Neural crest cell (in vitro differentiated cells): Measurements from ENCODE around the gene TMEM72. TPM values are rescaled to one million over a fixed set of nuclear protein-coding genes. Genes with fewer than 3 reads are reported as not detected.
A peak's percentile ranks its signal among the peaks of the same experiment; 100 is the strongest.

ENCODE experiments used
- DNase-seq: peaks from one replicate; pipeline ENCODE4 v3.0.0; 2021; ENCODE audit warnings: low read depth, mixed read lengths, low spot score
- H3K27ac Mint-ChIP-seq: one replicate; pipeline ENCODE4 v1.8.0; 2021; ENCODE audit warnings: mild to moderate bottlenecking, mixed read lengths; ENCODE audit not compliant: unreplicated experiment
- H3K27me3 Mint-ChIP-seq: 2 replicates; pipeline ENCODE4 v1.8.0; 2021; ENCODE audit warnings: low read depth, mild to moderate bottlenecking, mixed read lengths
- H3K36me3 Mint-ChIP-seq: 2 replicates; pipeline ENCODE4 v1.8.0; 2021; ENCODE audit warnings: low read depth, mild to moderate bottlenecking, mixed read lengths
- H3K4me1 Mint-ChIP-seq: 2 replicates; pipeline ENCODE4 v1.8.0; 2021; ENCODE audit warnings: mixed read lengths
- H3K4me3 Mint-ChIP-seq: one replicate; pipeline ENCODE4 v1.8.0; 2021; ENCODE audit warnings: mild to moderate bottlenecking, mixed read lengths
- H3K9me3 Mint-ChIP-seq: 2 replicates; pipeline ENCODE4 v1.8.0; 2021; ENCODE audit warnings: mixed read lengths
- total RNA-seq: library from RNA; stranded (reverse); gene quantifications from 2 replicates; pipeline ENCODE4 v1.2.1, GENCODE V29; 2021
- TF ChIP-seq, protein P1 (sequence below): fragments of 200-600 bp; sonication (generic); conservative IDR thresholded peaks from 2 replicates; pipeline ENCODE4 v1.5.0; 2021; ENCODE audit warnings: antibody characterized with exemption, mild to moderate bottlenecking

TMEM72 gene
- total RNA-seq, 1 donor from 2014 or later, result not detected

DNA sequence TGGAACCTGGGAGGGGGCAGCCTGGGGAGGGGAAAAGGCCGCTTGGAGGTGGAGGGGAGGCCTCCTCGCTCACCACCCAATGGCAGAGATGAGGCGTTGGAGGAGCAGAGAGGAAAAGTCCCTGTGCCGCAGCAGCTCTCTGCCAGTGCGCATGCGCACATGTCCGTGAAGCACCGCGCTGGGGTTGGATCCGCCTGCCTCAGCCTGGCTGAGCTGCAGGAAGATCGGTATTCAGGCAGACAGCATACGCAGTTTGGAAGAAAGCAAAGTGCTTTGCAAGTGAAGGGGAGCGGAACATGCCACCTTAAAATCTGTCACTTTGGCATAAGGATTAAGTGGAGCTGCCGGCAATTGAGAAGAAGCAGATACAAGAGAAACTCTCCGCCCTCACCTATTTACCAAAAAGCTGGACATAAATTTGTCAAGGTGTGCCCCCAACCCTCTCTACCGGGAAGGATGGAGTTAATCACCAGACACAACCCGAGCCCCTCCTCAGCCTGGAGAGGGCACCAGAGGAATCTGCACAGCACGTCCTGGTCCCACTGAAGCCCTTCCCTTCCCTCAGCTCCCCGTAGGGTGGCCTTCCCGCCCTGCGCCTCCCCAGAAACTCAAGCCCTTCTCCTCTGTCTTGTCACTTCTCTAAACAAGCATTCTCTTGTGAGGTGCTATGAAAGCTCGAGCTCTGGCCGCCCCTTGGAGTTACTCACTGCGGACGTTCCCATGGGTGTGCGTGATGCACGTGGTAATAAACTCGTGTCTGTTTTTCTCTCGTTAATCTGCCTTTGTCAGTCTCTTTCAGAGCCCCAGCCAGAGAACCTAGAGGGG, 32.2 kb upstream of the TMEM72 start:
- H3K36me3 Mint-ChIP-seq, result no peaks in the 10 kb centered on the region
- no peak overlapping the region for H3K27ac Mint-ChIP-seq
- no peaks in the 10 kb centered on the region for H3K9me3 Mint-ChIP-seq
- peak; percentile 79 for DNase-seq
- H3K27me3 Mint-ChIP-seq, result peaks cover 2% of the 10 kb centered on the region
- peak overlapping the region; percentile 86 for H3K4me3 Mint-ChIP-seq
- H3K4me1 Mint-ChIP-seq, result peaks cover 27% of the 10 kb centered on the region
- TF ChIP-seq, protein P1, sequence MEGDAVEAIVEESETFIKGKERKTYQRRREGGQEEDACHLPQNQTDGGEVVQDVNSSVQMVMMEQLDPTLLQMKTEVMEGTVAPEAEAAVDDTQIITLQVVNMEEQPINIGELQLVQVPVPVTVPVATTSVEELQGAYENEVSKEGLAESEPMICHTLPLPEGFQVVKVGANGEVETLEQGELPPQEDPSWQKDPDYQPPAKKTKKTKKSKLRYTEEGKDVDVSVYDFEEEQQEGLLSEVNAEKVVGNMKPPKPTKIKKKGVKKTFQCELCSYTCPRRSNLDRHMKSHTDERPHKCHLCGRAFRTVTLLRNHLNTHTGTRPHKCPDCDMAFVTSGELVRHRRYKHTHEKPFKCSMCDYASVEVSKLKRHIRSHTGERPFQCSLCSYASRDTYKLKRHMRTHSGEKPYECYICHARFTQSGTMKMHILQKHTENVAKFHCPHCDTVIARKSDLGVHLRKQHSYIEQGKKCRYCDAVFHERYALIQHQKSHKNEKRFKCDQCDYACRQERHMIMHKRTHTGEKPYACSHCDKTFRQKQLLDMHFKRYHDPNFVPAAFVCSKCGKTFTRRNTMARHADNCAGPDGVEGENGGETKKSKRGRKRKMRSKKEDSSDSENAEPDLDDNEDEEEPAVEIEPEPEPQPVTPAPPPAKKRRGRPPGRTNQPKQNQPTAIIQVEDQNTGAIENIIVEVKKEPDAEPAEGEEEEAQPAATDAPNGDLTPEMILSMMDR, result peak; percentile 47

- H3K27ac Mint-ChIP-seq, result no peak overlapping the region
- no peaks in the 10 kb centered on the region for H3K9me3 Mint-ChIP-seq
- DNase-seq, result no peak
- H3K4me3 Mint-ChIP-seq, result peak overlapping the region; percentile 86
- H3K27me3 Mint-ChIP-seq, result peaks cover 2% of the 10 kb centered on the region
- TF ChIP-seq, protein P1, result no peak
- peaks cover 30% of the 10 kb centered on the region for H3K4me1 Mint-ChIP-seq
- H3K36me3 Mint-ChIP-seq, result no peaks in the 10 kb centered on the region
Measured at GRCh38 chr10:44879531-44879899, 31.6 kb upstream of the TMEM72 start.

DNA sequence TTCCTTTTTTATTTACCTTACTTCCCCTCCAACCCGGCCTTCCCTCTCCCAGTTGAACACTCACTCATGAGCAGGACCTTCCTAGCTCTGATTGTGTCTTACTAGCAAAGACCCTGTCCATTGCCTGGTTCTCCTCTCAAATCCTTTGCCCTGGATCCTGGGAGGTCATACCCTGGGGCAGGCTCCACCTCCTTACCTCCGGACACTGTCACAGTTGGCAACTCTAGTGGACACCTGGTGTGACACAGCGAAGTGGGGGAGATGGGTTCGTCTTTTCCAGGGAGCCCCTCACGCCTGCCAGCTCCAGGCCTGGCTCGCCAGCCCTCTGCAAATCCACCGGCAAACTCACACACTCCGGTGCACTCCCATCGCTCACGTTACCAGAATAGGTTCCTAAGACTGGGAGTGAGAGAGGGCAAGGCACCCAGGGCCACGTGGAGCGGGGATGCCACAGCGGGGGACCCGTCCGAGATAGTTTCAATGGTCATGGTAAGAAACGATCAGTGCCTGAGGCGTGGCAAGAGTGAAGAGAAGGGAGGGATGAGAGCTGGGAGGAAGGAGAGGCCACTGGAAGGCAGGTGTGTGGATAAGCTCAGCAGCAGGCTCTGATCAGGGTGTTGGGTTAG, 30.9 kb upstream of the TMEM72 start:
- Mint-ChIP-seq H3K4me3 (peak overlapping the region; percentile 31), H3K27ac (no peak overlapping the region), H3K27me3 (peaks cover 2% of the 10 kb centered on the region), H3K9me3 (no peaks in the 10 kb centered on the region), H3K4me1 (peaks cover 37% of the 10 kb centered on the region), H3K36me3 (no peaks in the 10 kb centered on the region)
- TF ChIP-seq, protein P1, result no peak
- no peak for DNase-seq

DNA sequence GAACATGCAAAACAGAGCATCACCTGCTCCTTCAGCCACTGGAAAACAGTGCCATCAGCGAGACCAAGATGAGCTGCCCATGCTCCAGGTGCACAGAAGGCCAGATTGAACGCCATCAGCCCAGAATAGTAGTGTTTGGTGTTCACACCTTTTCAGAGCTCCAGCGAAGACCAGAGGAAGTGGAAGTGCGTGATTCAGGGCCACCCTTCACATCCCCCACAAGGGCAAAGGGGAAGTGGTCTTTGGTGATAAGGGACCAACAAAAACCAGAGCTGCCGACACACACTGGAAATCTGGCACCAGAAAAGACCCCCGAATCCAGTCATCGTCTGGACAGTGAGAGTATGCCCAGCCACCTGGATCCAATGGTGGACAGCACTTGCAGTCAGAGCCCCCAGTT, 29.5 kb upstream of the TMEM72 start:
- no peaks in the 10 kb centered on the region for H3K36me3 Mint-ChIP-seq
- peaks cover 50% of the 10 kb centered on the region for H3K4me1 Mint-ChIP-seq
- peaks cover 2% of the 10 kb centered on the region for H3K27me3 Mint-ChIP-seq
- TF ChIP-seq, protein P1, result no peak
- H3K4me3 Mint-ChIP-seq, result no peak overlapping the region
- no peaks in the 10 kb centered on the region for H3K9me3 Mint-ChIP-seq
- DNase-seq, result no peak
- no peak overlapping the region for H3K27ac Mint-ChIP-seq

GRCh38 chr10:44882166-44882720, 28.9 kb upstream of the TMEM72 start:
- peaks cover 2% of the 10 kb centered on the region for H3K27me3 Mint-ChIP-seq
- H3K4me3 Mint-ChIP-seq, result no peak overlapping the region
- no peak overlapping the region for H3K27ac Mint-ChIP-seq

More at GRCh38 chr10:44882166-44882720, 28.9 kb upstream of the TMEM72 start:
- Mint-ChIP-seq H3K4me1 (peaks cover 50% of the 10 kb centered on the region), H3K9me3 (no peaks in the 10 kb centered on the region), H3K36me3 (no peaks in the 10 kb centered on the region)
- TF ChIP-seq, protein P1, result no peak
- no peak for DNase-seq
